ENCODE data around the gene KCNH3. TPM values are rescaled to one million over a fixed set of nuclear protein-coding genes. Genes with fewer than 3 reads are reported as not detected.

KCNH3 gene
- total and polyA plus RNA-seq, 9 donors, result 0.13 to 5.9 (median 0.72) TPM; not detected in 2

Small RNA genes lying within 50 kb of the gene (small RNA-seq; reads per million reads assigned to genes)
- not detected for gene POLR2KP1
- gene RNU6-834P, result not detected

Other genes with a start within 250 kb of the KCNH3 start
- gene PRPH, start 243.9 kb upstream of the KCNH3 start, total RNA-seq, result 1 to 10 TPM in 2 of 7 donors, under 1 TPM in 5; 0.15 to 1.8 (median 0.34) TPM
- 1 to 10 TPM in 1 of 2 donors, under 1 TPM in 1; 0.33 to 1.4 TPM for gene PRPH, start 243.9 kb upstream of the KCNH3 start, polyA plus RNA-seq
- gene TROAP, start 215.8 kb upstream of the KCNH3 start, total RNA-seq, result 1 to 10 TPM in 3 of 7 donors, under 1 TPM in 3, not detected in 1; 0.36 to 1.6 (median 0.89) TPM
- gene TROAP, start 215.8 kb upstream of the KCNH3 start, polyA plus RNA-seq, result under 1 TPM; 0.40 to 0.92 TPM
- not detected for gene C1QL4, start 201.8 kb upstream of the KCNH3 start, total RNA-seq
- gene C1QL4, start 201.8 kb upstream of the KCNH3 start, polyA plus RNA-seq, result not detected
- gene DNAJC22, start 192.1 kb upstream of the KCNH3 start, total RNA-seq, result 1 to 10 TPM in 1 of 7 donors, under 1 TPM in 4, not detected in 2; 0.37 to 3.4 (median 0.47) TPM
- gene DNAJC22, start 192.1 kb upstream of the KCNH3 start, polyA plus RNA-seq, result under 1 TPM; 0.30 to 0.58 TPM
- 10 to 100 TPM in 6 of 7 donors, 1 to 10 TPM in 1; 9.1 to 19.7 (median 15.2) TPM for gene SPATS2, start 171.6 kb upstream of the KCNH3 start, total RNA-seq
- gene SPATS2, start 171.6 kb upstream of the KCNH3 start, polyA plus RNA-seq, result 10 to 100 TPM; 10.9 to 28.2 TPM
- gene MCRS1, start 29.1 kb downstream of the KCNH3 start, total RNA-seq, result 10 to 100 TPM; 38.5 to 56.2 (median 39.5) TPM
- 10 to 100 TPM; 14.7 to 40.3 TPM for gene MCRS1, start 29.1 kb downstream of the KCNH3 start, polyA plus RNA-seq
- gene FAM186B, start 66.6 kb downstream of the KCNH3 start, total RNA-seq, result 1 to 10 TPM in 2 of 7 donors, under 1 TPM in 5; 0.11 to 1.5 (median 0.84) TPM
- gene FAM186B, start 66.6 kb downstream of the KCNH3 start, polyA plus RNA-seq, result under 1 TPM; 0.38 to 0.46 TPM
- 10 to 100 TPM; 29.8 to 72.6 (median 43.3) TPM for gene PRPF40B, start 84.5 kb downstream of the KCNH3 start, total RNA-seq
- gene PRPF40B, start 84.5 kb downstream of the KCNH3 start, polyA plus RNA-seq, result 10 to 100 TPM; 13.4 to 31.4 TPM
- gene FMNL3, start 168.4 kb downstream of the KCNH3 start, total RNA-seq, result 10 to 100 TPM; 15.7 to 58.1 (median 40.0) TPM
- gene FMNL3, start 168.4 kb downstream of the KCNH3 start, polyA plus RNA-seq, result 10 to 100 TPM; 21.4 to 26.3 TPM
- gene TMBIM6, start 202.5 kb downstream of the KCNH3 start, total RNA-seq, result 100 to 1,000 TPM; 203 to 430 (median 335) TPM
- gene TMBIM6, start 202.5 kb downstream of the KCNH3 start, polyA plus RNA-seq, result 100 to 1,000 TPM; 254 to 677 TPM